NCI-H446 (cell line): ENCODE measurements around the gene RHOF.

Experiments used
- DNase-seq, 2 experiments: peaks; one replicate each; lab custom pipeline; 2025; lab: John Stamatoyannopoulos, UW

Gene RHOF

GRCh38 chr12:121793440-121793837 is at the start of gene RHOF:
TSS of gene RHOF (minus strand) at chr12:121793688. CDS start at chr12:121793633, 55 bp downstream.
- no peak for DNase-seq

- DNase-seq = no peak
Measured at GRCh38 chr12:121839993-121840761, 46.7 kb upstream of the RHOF start.

- peak; percentile 92 to 98 for DNase-seq
Measured at GRCh38 chr12:121839106-121839992, 45.9 kb upstream of the RHOF start.

- no peak for DNase-seq
Measured at GRCh38 chr12:121838126-121838525, 44.6 kb upstream of the RHOF start.

GRCh38 chr12:121837680-121838079 is 44.2 kb upstream of the RHOF start:
- DNase-seq = no peak

- no peak for DNase-seq
Measured at GRCh38 chr12:121831571-121832245, 38.2 kb upstream of the RHOF start.

- DNase-seq = no peak
Measured at GRCh38 chr12:121830588-121831265, 37.2 kb upstream of the RHOF start.

GRCh38 chr12:121830134-121830533 is 36.6 kb upstream of the RHOF start:
- no peak for DNase-seq

- no peak for DNase-seq
Measured at GRCh38 chr12:121829250-121829918, 35.9 kb upstream of the RHOF start.

- no peak for DNase-seq
Measured at GRCh38 chr12:121828826-121829225, 35.3 kb upstream of the RHOF start.

- DNase-seq = no peak
Measured at GRCh38 chr12:121828306-121828705, 34.8 kb upstream of the RHOF start.

- no peak for DNase-seq
Measured at GRCh38 chr12:121827351-121828099, 34.0 kb upstream of the RHOF start.

GRCh38 chr12:121826318-121827150 is 33.0 kb upstream of the RHOF start:
- no peak for DNase-seq

GRCh38 chr12:121825041-121825523 is 31.6 kb upstream of the RHOF start:
- no peak for DNase-seq

GRCh38 chr12:121823727-121824115 is 30.2 kb upstream of the RHOF start:
- DNase-seq = no peak

GRCh38 chr12:121823101-121823726 is 29.7 kb upstream of the RHOF start:
- DNase-seq = no peak

- no peak for DNase-seq
Measured at GRCh38 chr12:121822393-121823100, 29.1 kb upstream of the RHOF start.

GRCh38 chr12:121820056-121820455 is 26.6 kb upstream of the RHOF start:
- DNase-seq = no peak
